SH-SY5Y (cell line): ENCODE results near the gene FDCSP.
"Not testable (repeated sequence)": the region's sequence is repeated elsewhere in the genome, so short reads cannot be mapped to it uniquely, and the experiment has no call there.

Source experiments
- GATA2 ChIP-seq: IDR thresholded peaks from 2 replicates; pipeline ENCODE4 v1.6.1; 2011; ENCODE audit warnings: mild to moderate bottlenecking, low read depth, low read length
- GATA3 ChIP-seq: IDR thresholded peaks from 2 replicates; pipeline ENCODE4 v1.6.1; 2011; ENCODE audit warnings: low read depth, mild to moderate bottlenecking, low read length, moderate library complexity

Gene FDCSP

DNA sequence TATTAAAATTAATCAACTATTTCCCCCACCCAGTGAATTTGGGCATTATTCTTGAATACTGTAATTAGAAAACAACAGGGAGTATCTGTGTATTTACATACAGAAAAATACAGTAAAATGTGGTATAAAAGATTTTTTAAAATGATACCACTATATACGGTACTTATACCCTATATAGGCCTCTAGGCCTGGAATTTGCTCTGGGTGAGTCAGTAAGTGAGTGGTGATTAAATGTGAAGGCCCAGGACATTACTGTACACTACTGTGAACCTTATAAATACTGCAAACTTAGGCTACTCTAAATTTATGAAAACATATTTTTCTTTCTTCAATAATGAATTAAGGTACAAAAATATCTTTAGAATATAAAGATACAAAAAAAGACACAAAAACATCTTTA, 10.2 kb downstream of the FDCSP start:
- TF ChIP-seq GATA2, result no peak
- TF ChIP-seq GATA3, result no peak

DNA sequence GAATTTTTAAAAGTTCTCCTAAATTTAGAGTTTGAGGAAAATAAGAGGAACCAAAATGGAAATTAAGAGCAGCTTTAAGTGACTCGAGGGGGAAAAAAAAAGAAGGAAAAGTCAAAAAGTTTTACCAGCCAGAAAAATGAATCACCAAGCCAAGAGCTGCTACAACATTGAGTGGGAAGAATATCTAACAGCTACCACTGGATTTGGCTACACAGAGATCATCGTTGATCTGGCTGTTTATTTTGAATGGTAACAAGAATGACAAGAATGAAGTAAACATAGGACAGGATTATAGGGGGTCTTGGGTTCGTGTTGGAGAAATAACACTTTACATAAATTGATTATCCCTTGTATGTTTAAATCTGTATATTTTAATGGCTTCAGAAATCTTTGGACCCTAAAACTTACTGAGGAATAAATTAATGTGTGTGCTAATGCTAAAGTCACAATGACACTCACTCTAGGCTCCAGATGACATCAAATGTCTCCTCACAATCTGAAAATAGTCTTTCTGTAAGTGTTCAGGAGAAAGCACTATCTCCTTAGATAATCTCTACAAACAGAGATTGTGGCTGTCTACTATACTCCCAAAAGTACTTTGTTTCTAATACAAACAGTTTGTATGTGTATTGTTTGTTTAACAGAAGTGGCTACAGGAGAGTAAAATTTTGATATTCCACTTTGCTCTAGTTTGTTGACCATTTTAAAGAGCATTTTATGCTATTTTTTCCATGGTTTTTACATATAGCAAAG, 13.4 kb downstream of the FDCSP start:
- TF ChIP-seq GATA3, result no peak
- no peak for TF ChIP-seq GATA2

DNA sequence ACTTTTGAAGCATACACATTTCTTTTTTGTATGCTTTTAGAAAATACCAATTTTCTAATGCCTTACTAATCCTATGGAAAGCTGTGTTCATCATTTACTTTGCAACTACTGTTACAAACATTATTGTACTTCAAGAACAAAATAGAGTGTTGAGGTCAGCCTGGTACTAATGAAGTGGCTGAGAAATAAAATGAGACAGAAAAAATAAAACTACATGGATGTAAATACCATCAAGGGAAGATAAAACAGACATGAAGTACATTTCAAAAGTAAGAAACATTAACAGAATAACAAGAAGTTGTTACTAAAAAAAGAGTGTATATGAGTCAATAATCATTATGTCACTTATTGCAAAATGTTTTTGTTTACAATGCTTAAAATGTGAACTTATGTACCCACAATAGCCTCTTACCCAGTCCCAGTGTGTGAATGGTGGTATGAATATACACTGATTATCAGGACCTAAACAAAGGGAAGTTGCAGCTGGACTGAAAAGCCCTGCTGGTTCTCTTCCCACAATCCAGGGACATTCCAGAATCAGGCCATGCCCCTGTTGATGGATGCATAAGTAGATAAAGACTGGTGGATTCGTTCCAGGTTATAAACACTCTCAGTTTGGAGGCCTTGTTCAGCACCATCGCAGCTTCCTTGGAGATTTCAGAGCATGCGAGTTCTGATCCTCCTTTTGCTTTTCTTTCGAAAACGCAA, 14.1 kb downstream of the FDCSP start:
- no peak for TF ChIP-seq GATA3
- TF ChIP-seq GATA2, result no peak

- TF ChIP-seq GATA3, GATA2: not testable (repeated sequence)
These were observed 16.4 kb downstream of the FDCSP start, which contains the start of gene CSN3 for GRCh38 chr4:70242297-70242696. Gene CSN3 (plus strand): TSS chr4:70242597. CDS start chr4:70244820, 2,223 bp downstream.

DNA sequence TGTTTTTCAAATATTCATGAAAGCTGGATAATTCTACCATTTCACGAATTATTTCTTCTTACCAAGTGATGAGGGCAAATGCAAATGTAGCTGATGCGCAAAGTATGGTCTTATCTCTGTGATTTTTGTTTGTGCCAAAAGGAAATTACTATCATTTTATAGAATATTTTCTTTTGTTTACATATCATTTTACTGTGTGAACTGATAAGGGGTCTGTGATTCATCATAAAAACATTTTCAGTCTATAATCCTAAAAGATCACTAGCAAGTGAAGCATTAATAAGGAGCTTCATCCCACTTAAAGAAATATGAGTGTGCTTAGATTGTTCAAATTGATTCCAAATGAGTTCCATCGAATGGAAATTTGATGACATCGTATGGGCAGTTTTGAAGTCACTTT, 17.2 kb downstream of the FDCSP start:
- TF ChIP-seq GATA2, result no peak

DNA sequence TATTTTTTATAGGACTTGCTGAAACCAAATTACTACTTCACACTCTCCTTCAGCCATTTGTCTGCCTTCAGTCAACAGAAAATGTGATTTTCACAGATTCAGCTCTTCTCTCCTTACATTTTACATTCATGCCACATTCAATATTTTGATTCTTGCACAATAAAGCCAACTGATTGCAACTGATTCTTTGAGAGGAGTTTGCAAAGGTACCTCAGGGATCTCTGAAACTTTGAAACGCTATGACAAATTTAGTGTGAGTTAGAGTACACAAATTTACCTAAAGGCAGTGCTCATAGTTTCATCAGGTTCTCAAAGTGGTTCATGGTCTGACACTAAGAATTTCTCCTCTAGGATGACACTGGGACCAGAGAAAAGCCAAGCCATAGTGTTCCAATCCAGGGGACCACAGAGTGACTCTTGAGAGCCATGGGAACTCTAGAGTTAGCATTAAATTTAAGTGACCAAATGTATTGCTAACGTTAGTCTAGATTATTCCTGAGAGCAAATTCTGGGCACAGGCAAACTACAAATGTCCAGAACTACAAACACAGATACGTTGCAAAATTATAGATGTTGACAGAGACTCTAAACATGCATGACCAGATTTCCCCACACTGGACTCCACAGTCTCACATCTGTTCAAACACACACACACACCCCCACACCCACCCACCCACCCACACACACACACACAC, 25.5 kb downstream of the FDCSP start:
- TF ChIP-seq GATA2, result no peak
- TF ChIP-seq GATA3, result no peak

DNA sequence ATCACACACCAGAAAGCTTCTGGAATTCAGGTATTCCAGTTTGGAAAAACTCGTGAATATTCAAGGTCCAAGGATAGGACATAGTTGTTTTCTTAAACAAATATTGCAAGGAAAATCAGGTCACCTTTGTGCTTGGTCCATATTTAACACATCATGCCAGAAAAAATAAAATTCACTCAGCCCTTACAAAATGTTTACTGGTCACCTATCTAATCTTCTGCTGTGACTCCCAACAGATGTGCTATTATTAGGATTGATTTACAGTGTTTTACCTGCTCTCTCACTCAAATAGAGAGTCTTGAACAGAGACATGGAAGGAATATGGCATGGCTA, 26.0 kb downstream of the FDCSP start:
- TF ChIP-seq GATA3 (no peak), GATA2 (no peak)

DNA sequence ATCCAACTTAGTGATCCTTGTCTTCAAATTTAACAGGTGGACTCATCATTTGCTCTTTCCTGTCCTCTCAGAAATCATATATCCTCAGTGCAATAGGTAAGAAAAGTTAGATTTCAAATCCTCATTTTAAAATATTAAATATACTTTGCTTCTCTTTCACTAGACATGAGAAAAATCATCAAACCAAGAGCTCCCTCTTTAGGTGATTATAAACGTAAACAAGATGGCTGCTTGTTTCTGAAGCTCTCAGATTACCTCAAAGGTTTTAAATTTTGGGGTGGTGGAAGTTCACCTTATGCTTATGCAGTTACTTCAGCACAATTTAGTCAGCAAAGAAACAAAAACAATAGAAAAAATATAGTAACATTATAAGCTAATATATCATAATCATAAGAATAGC, 43.8 kb downstream of the FDCSP start:
- TF ChIP-seq GATA2, result no peak
- no peak for TF ChIP-seq GATA3

DNA sequence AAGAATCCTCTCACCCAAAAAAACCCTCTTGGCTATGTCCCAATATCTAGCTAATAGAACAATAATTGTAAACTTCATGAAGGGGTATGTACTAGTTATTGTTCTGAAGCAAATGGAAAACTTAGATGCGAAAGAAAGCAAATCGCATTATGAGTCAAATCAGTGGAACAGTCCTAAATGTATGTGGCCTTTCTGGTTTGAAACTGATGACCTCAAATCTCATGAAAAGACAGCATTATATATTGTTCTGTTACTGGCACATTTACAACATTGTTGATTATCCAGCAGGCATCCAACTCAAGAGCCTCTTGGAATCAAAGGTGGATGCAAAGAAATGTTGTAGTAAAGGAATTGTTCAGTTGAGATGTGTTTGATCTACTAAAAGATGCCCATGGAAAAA, 51.2 kb downstream of the FDCSP start:
- no peak for TF ChIP-seq GATA2
- no peak for TF ChIP-seq GATA3

DNA sequence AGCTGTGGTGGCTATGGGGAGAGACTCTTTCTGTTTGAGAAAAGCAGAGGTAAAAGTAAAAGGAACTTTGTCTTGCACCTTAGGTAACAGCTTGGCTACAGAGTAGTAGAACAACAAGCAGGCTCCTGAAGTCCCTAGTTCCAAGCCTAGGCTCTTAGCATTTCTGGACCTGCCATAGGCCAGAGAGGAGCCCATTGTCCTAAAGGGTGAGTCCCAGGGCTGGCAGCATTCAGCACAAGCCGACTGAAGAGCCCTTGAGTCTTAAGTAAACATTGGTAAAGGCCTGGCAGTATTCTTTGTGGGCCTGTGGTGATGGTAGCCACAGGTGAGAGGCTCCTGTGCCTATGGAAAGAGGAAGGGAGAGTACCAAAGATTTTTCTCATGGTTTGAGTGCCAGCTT, 54.6 kb downstream of the FDCSP start:
- TF ChIP-seq GATA3 (no peak), GATA2 (no peak)
